GM21447 (cell line): ENCODE results near the gene GATA3.
A peak's percentile ranks its signal among the peaks of the same experiment; 100 is the strongest.

Experiments
- ATAC-seq: cut with Tn5 transposase; IDR thresholded peaks from one replicate; pipeline ENCODE4 v1.9.1; 2021; ENCODE audit not compliant: unreplicated experiment

The GATA3 gene

GRCh38 chr10:8092428-8092827, 37.9 kb downstream of the GATA3 start:
- ATAC-seq = no peak

- ATAC-seq = no peak
Measured at GRCh38 chr10:8095959-8096358, 41.5 kb downstream of the GATA3 start.

GRCh38 chr10:8096931-8097330, 42.4 kb downstream of the GATA3 start:
- ATAC-seq = no peak

- no peak for ATAC-seq
Measured at GRCh38 chr10:8100366-8100765, 45.9 kb downstream of the GATA3 start.

- ATAC-seq = peak; percentile 89
Measured at GRCh38 chr10:8102708-8103401, 48.4 kb downstream of the GATA3 start.

- no peak for ATAC-seq
Measured at GRCh38 chr10:8103543-8103942, 49.1 kb downstream of the GATA3 start.

- ATAC-seq = no peak
Measured at GRCh38 chr10:8104005-8104404, 49.5 kb downstream of the GATA3 start.

GRCh38 chr10:8104721-8105120, 50.2 kb downstream of the GATA3 start:
- no peak for ATAC-seq

- no peak for ATAC-seq
Measured at GRCh38 chr10:8105932-8106331, 51.4 kb downstream of the GATA3 start.

- no peak for ATAC-seq
Measured at GRCh38 chr10:8112230-8112905, 57.9 kb downstream of the GATA3 start.

- no peak for ATAC-seq
Measured at GRCh38 chr10:8112942-8113442, 58.5 kb downstream of the GATA3 start.

- ATAC-seq = no peak
Measured at GRCh38 chr10:8113616-8114015, 59.1 kb downstream of the GATA3 start.

- no peak for ATAC-seq
Measured at GRCh38 chr10:8114741-8115617, 60.5 kb downstream of the GATA3 start.

GRCh38 chr10:8115618-8115980, 61.1 kb downstream of the GATA3 start:
- ATAC-seq = no peak

GRCh38 chr10:8116474-8116873, 62.0 kb downstream of the GATA3 start:
- ATAC-seq = no peak

GRCh38 chr10:8116926-8117493, 62.5 kb downstream of the GATA3 start:
- ATAC-seq = no peak

GRCh38 chr10:8121201-8121890, 66.9 kb downstream of the GATA3 start:
- ATAC-seq = no peak

GRCh38 chr10:8122611-8123369, 68.3 kb downstream of the GATA3 start:
- ATAC-seq = no peak

GRCh38 chr10:8124436-8124835, 69.9 kb downstream of the GATA3 start:
- no peak for ATAC-seq
